Adrenal gland (tissue), 5 donors: ENCODE results near the gene TNC.

ENCODE experiments used
- POLR2A ChIP-seq, 2 donors: fragments of 450-650 bp; IDR thresholded peaks; one replicate each; pipeline ENCODE4 v1.6.1; 2017; ENCODE audit warnings: antibody characterized with exemption in 2 of 2, mild to moderate bottlenecking in 2 of 2, moderate library complexity in 1 of 2
- TF ChIP-seq, protein P1 (sequence below), 6 experiments: fragments of 450-650 bp in 4 of 6; fragments of 200-600 bp in 2 of 6; sonication (generic) in 1 of 6; IDR thresholded peaks; 1 replicate in 5 of 6; 2 replicates in 1 of 6; pipeline versions ENCODE4 v1.5.1 to v1.8.0; 2016 to 2021; ENCODE audit warnings: antibody characterized with exemption in 6 of 6, mild to moderate bottlenecking in 2 of 6, moderate library complexity in 1 of 6
- donor health status: DM: no; HTN: no; CAD: no.

DNA sequence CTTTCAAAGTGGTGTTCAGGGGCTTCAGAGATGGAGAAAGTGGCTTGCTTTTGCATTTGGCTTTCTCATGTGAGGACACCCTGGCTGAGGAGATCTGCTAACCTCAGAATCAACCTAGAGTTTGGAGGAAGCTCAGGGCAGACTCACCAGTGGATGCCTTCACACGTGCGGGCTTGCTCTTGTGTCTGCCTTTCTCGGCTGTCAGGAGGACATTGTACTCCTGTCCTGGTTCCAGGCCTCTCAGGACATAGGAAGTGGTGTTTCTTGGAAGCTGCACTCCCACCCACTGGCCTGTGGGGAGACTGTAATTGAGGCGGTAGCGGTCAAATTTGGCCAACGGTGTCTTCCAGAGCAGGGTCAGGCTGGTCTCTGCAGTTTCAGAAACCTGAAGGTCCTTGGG lies 44.5 kb downstream of the TNC start:
- TF ChIP-seq, protein P1, sequence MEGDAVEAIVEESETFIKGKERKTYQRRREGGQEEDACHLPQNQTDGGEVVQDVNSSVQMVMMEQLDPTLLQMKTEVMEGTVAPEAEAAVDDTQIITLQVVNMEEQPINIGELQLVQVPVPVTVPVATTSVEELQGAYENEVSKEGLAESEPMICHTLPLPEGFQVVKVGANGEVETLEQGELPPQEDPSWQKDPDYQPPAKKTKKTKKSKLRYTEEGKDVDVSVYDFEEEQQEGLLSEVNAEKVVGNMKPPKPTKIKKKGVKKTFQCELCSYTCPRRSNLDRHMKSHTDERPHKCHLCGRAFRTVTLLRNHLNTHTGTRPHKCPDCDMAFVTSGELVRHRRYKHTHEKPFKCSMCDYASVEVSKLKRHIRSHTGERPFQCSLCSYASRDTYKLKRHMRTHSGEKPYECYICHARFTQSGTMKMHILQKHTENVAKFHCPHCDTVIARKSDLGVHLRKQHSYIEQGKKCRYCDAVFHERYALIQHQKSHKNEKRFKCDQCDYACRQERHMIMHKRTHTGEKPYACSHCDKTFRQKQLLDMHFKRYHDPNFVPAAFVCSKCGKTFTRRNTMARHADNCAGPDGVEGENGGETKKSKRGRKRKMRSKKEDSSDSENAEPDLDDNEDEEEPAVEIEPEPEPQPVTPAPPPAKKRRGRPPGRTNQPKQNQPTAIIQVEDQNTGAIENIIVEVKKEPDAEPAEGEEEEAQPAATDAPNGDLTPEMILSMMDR (IDR thresholded peaks at IDR 0.05) = no peak
- TF ChIP-seq POLR2A (IDR thresholded peaks at IDR 0.05) = no peak
